WERI-Rb-1 (cell line): Measurements from ENCODE around the gene PHKB.

ENCODE experiments used
- DNase-seq: peaks from one replicate; pipeline ENCODE4 v3.0.0-alpha.2; 2020
- H3K27ac ChIP-seq: fragments of 250-450 bp; sonication (Bioruptor Pico); 2 replicates; pipeline ENCODE4 v1.5.1; 2020; ENCODE audit warnings: mild to moderate bottlenecking, moderate library complexity
- H3K27me3 ChIP-seq: fragments of 250-450 bp; sonication (Bioruptor Pico); 2 replicates; pipeline ENCODE4 v1.5.1; 2021; ENCODE audit warnings: mild to moderate bottlenecking, low read depth, moderate library complexity; ENCODE audit not compliant: insufficient read depth, severe bottlenecking
- H3K36me3 ChIP-seq: fragments of 250-450 bp; sonication (Bioruptor Pico); 2 replicates; pipeline ENCODE4 v1.5.1; 2020; ENCODE audit warnings: mild to moderate bottlenecking, moderate library complexity
- H3K4me3 ChIP-seq: 2 replicates; pipeline ENCODE4 v1.5.1; 2011; ENCODE audit warnings: low read depth, mild to moderate bottlenecking, control low read depth, low read length
- H3K9me3 ChIP-seq: fragments of 250-450 bp; sonication (Bioruptor Pico); 2 replicates; pipeline ENCODE4 v1.5.1; 2021; ENCODE audit warnings: mild to moderate bottlenecking, moderate library complexity; ENCODE audit not compliant: severe bottlenecking
- CTCF ChIP-seq: IDR thresholded peaks from 2 replicates; pipeline ENCODE4 v1.5.1; 2011; ENCODE audit warnings: low read depth, mild to moderate bottlenecking, control low read depth, inconsistent platforms, low read length

The PHKB gene

GRCh38 chr16:47636501-47637099, 175.5 kb downstream of the PHKB start:
- H3K27ac ChIP-seq = no peak overlapping the region
- H3K27me3 ChIP-seq = no peaks in the 10 kb centered on the region
- no peak for TF ChIP-seq CTCF
- no peak overlapping the region for H3K4me3 ChIP-seq
- no peak for DNase-seq
- no peaks in the 10 kb centered on the region for H3K9me3 ChIP-seq
- H3K36me3 ChIP-seq = no peaks in the 10 kb centered on the region

- Histone ChIP-seq H3K9me3 (no peaks in the 10 kb centered on the region), H3K27ac (no peak overlapping the region), H3K27me3 (no peaks in the 10 kb centered on the region), H3K36me3 (no peaks in the 10 kb centered on the region), H3K4me3 (no peak overlapping the region)
- DNase-seq = no peak
- no peak for TF ChIP-seq CTCF
These were observed 177.0 kb downstream of the PHKB start for GRCh38 chr16:47638175-47638574.

DNA sequence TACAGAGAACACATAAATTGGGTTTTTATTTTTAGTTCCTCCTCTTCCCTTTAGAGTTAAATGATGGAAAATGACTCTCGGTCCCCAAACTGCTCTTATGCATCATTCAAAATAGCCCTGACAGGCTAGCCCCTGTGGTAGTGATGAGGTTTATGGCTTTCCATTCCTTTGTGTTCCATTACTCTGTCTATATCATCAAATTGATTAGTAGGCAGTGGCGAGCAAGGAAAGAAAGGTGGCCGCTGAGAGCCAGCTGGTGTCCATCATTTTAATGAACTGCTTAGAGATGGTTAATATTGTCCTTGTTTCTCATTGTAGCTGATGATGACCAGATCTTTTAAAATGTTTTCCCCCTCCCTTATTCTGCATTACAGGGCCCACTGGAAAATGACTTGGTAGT, 179.5 kb downstream of the PHKB start:
- Histone ChIP-seq H3K27ac (no peak overlapping the region), H3K27me3 (no peaks in the 10 kb centered on the region), H3K36me3 (no peaks in the 10 kb centered on the region), H3K4me3 (no peak overlapping the region), H3K9me3 (no peaks in the 10 kb centered on the region)
- TF ChIP-seq CTCF = no peak
- DNase-seq = no peak

GRCh38 chr16:47643323-47644000, 182.3 kb downstream of the PHKB start:
- H3K4me3 ChIP-seq = no peak overlapping the region
- no peaks in the 10 kb centered on the region for H3K9me3 ChIP-seq
- no peak for TF ChIP-seq CTCF
- H3K27ac ChIP-seq = no peak overlapping the region
- no peak for DNase-seq
- no peaks in the 10 kb centered on the region for H3K27me3 ChIP-seq
- no peaks in the 10 kb centered on the region for H3K36me3 ChIP-seq

- no peak for TF ChIP-seq CTCF
- Histone ChIP-seq H3K9me3 (no peaks in the 10 kb centered on the region), H3K27ac (no peak overlapping the region), H3K27me3 (no peaks in the 10 kb centered on the region), H3K36me3 (no peaks in the 10 kb centered on the region), H3K4me3 (no peak overlapping the region)
- no peak for DNase-seq
These were observed 183.0 kb downstream of the PHKB start for GRCh38 chr16:47644166-47644565.

DNA sequence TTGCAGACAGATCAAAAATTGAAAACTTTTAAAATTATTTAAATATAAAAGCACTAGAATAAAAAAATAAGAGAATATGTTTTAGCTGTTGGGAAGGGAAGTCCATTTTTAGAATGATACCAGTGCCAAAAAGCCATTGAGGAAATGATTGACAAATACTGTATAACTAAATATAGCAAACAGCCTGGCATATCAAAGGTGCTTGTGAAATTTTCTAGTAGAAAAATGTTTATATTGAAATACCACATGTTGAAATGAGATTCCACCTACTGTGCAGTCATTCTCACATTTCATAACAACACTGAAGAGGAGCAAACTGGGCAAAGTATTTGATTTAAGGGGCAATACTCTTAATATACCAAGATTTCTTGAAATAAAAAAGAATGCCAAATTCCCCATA, 183.5 kb downstream of the PHKB start:
- no peaks in the 10 kb centered on the region for H3K9me3 ChIP-seq
- H3K27ac ChIP-seq = no peak overlapping the region
- no peak for DNase-seq
- H3K27me3 ChIP-seq = no peaks in the 10 kb centered on the region
- no peaks in the 10 kb centered on the region for H3K36me3 ChIP-seq
- TF ChIP-seq CTCF = no peak
- H3K4me3 ChIP-seq = no peak overlapping the region
